Caco-2 (cell line): Measurements from ENCODE around the gene SPNS2. TPM values are rescaled to one million over a fixed set of nuclear protein-coding genes. Genes with fewer than 3 reads are reported as not detected.

Experiments
- BruUV-seq: library from RNA; stranded (reverse); fragments of 400-500 nt; replicated peaks from 2 replicates; lab custom pipeline; 2021; lab: Mats Ljungman, UMichigan
- CTCF ChIA-PET: fragments of 300-600 bp; sonication (Branson Sonifier 250); formaldehyde crosslinking; loops from one replicate; lab custom pipeline; 2022; ENCODE audit warnings: antibody characterized with exemption; lab: Charles Lee
- POLR2A ChIA-PET: fragments of 300-600 bp; sonication (Branson Sonifier 250); formaldehyde crosslinking; loops from one replicate; lab custom pipeline; 2022; ENCODE audit warnings: antibody characterized with exemption; lab: Charles Lee
- DNase-seq, 2 experiments: peaks; one replicate each; pipeline versions ENCODE4 v3.0.0 to v3.0.0-alpha.2; 2020 to 2022
- H3K27me3 ChIP-seq: replicated peaks from 2 replicates; pipeline ENCODE4 v1.6.0; 2011; ENCODE audit warnings: low read length; ENCODE audit not compliant: control insufficient read depth, insufficient read depth
- H3K36me3 ChIP-seq: 2 replicates; pipeline ENCODE4 v1.5.1; 2011; ENCODE audit warnings: low read length; ENCODE audit not compliant: control insufficient read depth, insufficient read depth
- H3K4me1 ChIP-seq: fragments of 250-450 bp; sonication (Bioruptor Pico); 2 replicates; pipeline ENCODE4 v1.5.1; 2020; ENCODE audit warnings: mild to moderate bottlenecking
- H3K4me3 ChIP-seq: 2 replicates; pipeline ENCODE4 v1.5.1; 2011; ENCODE audit warnings: low read depth, mild to moderate bottlenecking, control low read depth, low read length
- H3K9me3 ChIP-seq: fragments of 250-450 bp; sonication (Bioruptor Pico); 2 replicates; pipeline ENCODE4 v1.5.1; 2020; ENCODE audit warnings: mild to moderate bottlenecking, moderate library complexity
- H3K27ac Mint-ChIP-seq: one replicate; pipeline ENCODE4 v1.8.0; 2022; ENCODE audit warnings: mixed read lengths; ENCODE audit not compliant: unreplicated experiment
- H3K27me3 Mint-ChIP-seq: one replicate; pipeline ENCODE4 v1.8.0; 2022; ENCODE audit warnings: mixed read lengths; ENCODE audit not compliant: insufficient read depth, unreplicated experiment
- H3K36me3 Mint-ChIP-seq: one replicate; pipeline ENCODE4 v1.8.0; 2022; ENCODE audit warnings: mild to moderate bottlenecking, mixed read lengths; ENCODE audit not compliant: insufficient read depth, unreplicated experiment
- H3K4me1 Mint-ChIP-seq: one replicate; pipeline ENCODE4 v1.8.0; 2022; ENCODE audit warnings: low read depth, mixed read lengths; ENCODE audit not compliant: unreplicated experiment
- H3K4me3 Mint-ChIP-seq: one replicate; pipeline ENCODE4 v1.8.0; 2022; ENCODE audit warnings: mild to moderate bottlenecking, moderate library complexity, mixed read lengths; ENCODE audit not compliant: unreplicated experiment
- H3K9me3 Mint-ChIP-seq: one replicate; pipeline ENCODE4 v1.8.0; 2022; ENCODE audit warnings: mixed read lengths; ENCODE audit not compliant: unreplicated experiment
- intact Hi-C: fragments of 100-400 bp; cut with micrococcal nuclease; formaldehyde crosslinking; loops from one replicate; pipeline ENCODE4 v1.10.0; 2022; ENCODE audit not compliant: unreplicated experiment
- total RNA-seq: library from RNA; stranded (reverse); gene quantifications from 2 replicates; pipeline ENCODE4 v1.2.3, GENCODE V29; 2022
- TF ChIP-seq, protein P1 (sequence below), 2 experiments: fragments of 200-600 bp in 1 of 2; IDR thresholded peaks; 1 replicate in 1 of 2; 2 replicates in 1 of 2; pipeline versions ENCODE4 v1.5.1 to v1.8.0; 2011 to 2022; ENCODE audit warnings: antibody characterized with exemption in 1 of 2, control low read depth in 1 of 2, inconsistent platforms in 1 of 2, low read depth in 1 of 2, low read length in 1 of 2, mild to moderate bottlenecking in 1 of 2, moderate library complexity in 1 of 2; ENCODE audit not compliant: insufficient read depth in 1 of 2, severe bottlenecking in 1 of 2, unreplicated experiment in 1 of 2

Gene SPNS2
- total RNA-seq, 1 experiment from 2014 or later = 1.00 TPM

DNA sequence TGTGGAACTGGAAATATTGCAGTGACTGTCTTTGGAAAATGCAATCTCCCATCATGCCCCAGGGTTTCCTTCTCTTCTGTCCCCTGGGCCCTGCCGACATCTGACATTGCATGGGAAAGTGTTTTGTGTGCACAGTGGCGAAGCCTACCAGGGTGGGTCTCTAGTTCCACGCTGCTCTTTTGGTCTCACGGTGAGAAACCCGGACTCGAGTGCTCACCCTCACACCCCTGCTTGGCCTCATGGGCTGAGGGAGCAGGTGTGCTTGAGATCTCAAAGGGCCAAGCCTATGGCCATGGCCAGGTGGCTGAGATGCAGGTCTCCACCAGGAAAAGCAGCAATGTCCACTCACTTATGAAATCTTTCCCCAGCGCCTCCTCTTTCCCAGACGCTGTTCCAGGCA is 32.9 kb upstream of the SPNS2 start:
- DNase-seq = no peak
- Mint-ChIP-seq H3K27ac (no peak overlapping the region), H3K9me3 (peaks cover 10% of the 10 kb centered on the region), H3K4me3 (no peak overlapping the region), H3K27me3 (no peaks in the 10 kb centered on the region), H3K36me3 (no peaks in the 10 kb centered on the region), H3K4me1 (no peaks in the 10 kb centered on the region)
- no TSS peak for BruUV-seq
- H3K27me3 ChIP-seq = no peaks in the 10 kb centered on the region
- no peaks in the 10 kb centered on the region for H3K9me3 ChIP-seq
- TF ChIP-seq, protein P1, sequence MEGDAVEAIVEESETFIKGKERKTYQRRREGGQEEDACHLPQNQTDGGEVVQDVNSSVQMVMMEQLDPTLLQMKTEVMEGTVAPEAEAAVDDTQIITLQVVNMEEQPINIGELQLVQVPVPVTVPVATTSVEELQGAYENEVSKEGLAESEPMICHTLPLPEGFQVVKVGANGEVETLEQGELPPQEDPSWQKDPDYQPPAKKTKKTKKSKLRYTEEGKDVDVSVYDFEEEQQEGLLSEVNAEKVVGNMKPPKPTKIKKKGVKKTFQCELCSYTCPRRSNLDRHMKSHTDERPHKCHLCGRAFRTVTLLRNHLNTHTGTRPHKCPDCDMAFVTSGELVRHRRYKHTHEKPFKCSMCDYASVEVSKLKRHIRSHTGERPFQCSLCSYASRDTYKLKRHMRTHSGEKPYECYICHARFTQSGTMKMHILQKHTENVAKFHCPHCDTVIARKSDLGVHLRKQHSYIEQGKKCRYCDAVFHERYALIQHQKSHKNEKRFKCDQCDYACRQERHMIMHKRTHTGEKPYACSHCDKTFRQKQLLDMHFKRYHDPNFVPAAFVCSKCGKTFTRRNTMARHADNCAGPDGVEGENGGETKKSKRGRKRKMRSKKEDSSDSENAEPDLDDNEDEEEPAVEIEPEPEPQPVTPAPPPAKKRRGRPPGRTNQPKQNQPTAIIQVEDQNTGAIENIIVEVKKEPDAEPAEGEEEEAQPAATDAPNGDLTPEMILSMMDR (IDR thresholded peaks at IDR 0.05; ENCODE audit: insufficient read depth in 1 of 2, low read depth in 1 of 2, low read length in 1 of 2, severe bottlenecking in 1 of 2, unreplicated experiment in 1 of 2) = no peak
- H3K36me3 ChIP-seq = no peaks in the 10 kb centered on the region
- H3K4me3 ChIP-seq = no peak overlapping the region
- H3K4me1 ChIP-seq = no peaks in the 10 kb centered on the region
- intact Hi-C loops = no loop called here
- ChIA-PET CTCF (no interaction called here), POLR2A (no interaction called here)

GRCh38 chr17:4467287-4467686 is 31.4 kb upstream of the SPNS2 start:
- Histone ChIP-seq H3K27me3 (no peaks in the 10 kb centered on the region), H3K9me3 (no peaks in the 10 kb centered on the region), H3K36me3 (no peaks in the 10 kb centered on the region), H3K4me3 (no peak overlapping the region), H3K4me1 (no peaks in the 10 kb centered on the region)
- Mint-ChIP-seq H3K4me1 (no peaks in the 10 kb centered on the region), H3K4me3 (no peak overlapping the region), H3K27me3 (no peaks in the 10 kb centered on the region), H3K27ac (no peak overlapping the region), H3K9me3 (no peaks in the 10 kb centered on the region), H3K36me3 (no peaks in the 10 kb centered on the region)
- DNase-seq = no peak
- TF ChIP-seq, protein P1 (IDR thresholded peaks at IDR 0.05; ENCODE audit: insufficient read depth in 1 of 2, low read depth in 1 of 2, low read length in 1 of 2, severe bottlenecking in 1 of 2, unreplicated experiment in 1 of 2) = no peak
- BruUV-seq = no TSS peak
- CTCF ChIA-PET = no interaction called here
- intact Hi-C loops = no loop called here
- POLR2A ChIA-PET = no interaction called here

DNA sequence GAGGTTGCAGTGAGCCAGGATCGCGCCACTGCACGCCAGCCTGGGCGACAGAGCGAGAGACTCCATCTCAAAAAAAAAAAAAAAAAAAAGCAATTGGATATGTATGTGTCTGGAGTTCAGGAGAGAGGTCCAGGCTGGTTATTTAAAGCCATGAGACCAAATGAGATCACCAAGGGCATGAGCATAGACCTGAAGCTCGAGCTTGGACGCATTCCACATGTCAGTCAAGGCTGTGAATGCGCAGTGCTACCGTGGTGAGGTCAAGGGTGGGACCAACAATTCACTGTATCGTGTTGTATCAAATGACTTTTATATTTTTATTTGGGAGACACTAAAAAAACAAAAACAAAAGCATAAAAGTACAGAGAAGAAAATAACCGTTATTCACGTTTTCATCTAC is 29.1 kb upstream of the SPNS2 start:
- Histone ChIP-seq H3K27me3 (no peaks in the 10 kb centered on the region), H3K4me1 (no peaks in the 10 kb centered on the region), H3K36me3 (no peaks in the 10 kb centered on the region), H3K9me3 (no peaks in the 10 kb centered on the region), H3K4me3 (no peak overlapping the region)
- intact Hi-C loops = no loop called here
- ChIA-PET POLR2A (no interaction called here), CTCF (no interaction called here)
- H3K4me1 Mint-ChIP-seq = no peaks in the 10 kb centered on the region
- no TSS peak for BruUV-seq
- no peak overlapping the region for H3K4me3 Mint-ChIP-seq
- no peaks in the 10 kb centered on the region for H3K36me3 Mint-ChIP-seq
- no peaks in the 10 kb centered on the region for H3K27me3 Mint-ChIP-seq
- no peak for DNase-seq
- TF ChIP-seq, protein P1 (IDR thresholded peaks at IDR 0.05; ENCODE audit: insufficient read depth in 1 of 2, low read depth in 1 of 2, low read length in 1 of 2, severe bottlenecking in 1 of 2, unreplicated experiment in 1 of 2) = no peak
- no peak overlapping the region for H3K27ac Mint-ChIP-seq
- H3K9me3 Mint-ChIP-seq = no peaks in the 10 kb centered on the region
